ENCODE results near the gene TTC9. TPM values are rescaled to one million over a fixed set of nuclear protein-coding genes. Genes with fewer than 3 reads are reported as not detected.
A peak's percentile ranks its signal among the peaks of the same experiment; 100 is the strongest.

Gene TTC9
- total RNA-seq, 1 donor from 2014 or later = 2.5 TPM

GRCh38 chr14:70660967-70661893, 19.5 kb downstream of the TTC9 start:
- no peaks in the 10 kb centered on the region for H3K27me3 Mint-ChIP-seq (ENCODE audit: low read depth)
- H3K27ac Mint-ChIP-seq (ENCODE audit: unreplicated experiment) = no peak overlapping the region
- no peak overlapping the region for H3K4me3 Mint-ChIP-seq (ENCODE audit: unreplicated experiment)
- TF ChIP-seq CTCF (IDR thresholded peaks at IDR 0.05) = no peak
- no peak for DNase-seq (ENCODE audit: low spot score)
- no peaks in the 10 kb centered on the region for H3K36me3 Mint-ChIP-seq (ENCODE audit: low read depth)
- peaks cover 2% of the 10 kb centered on the region for H3K9me3 Mint-ChIP-seq (ENCODE audit: low read depth)
- peaks cover 22% of the 10 kb centered on the region for H3K4me1 Mint-ChIP-seq (ENCODE audit: low read depth)

- Mint-ChIP-seq H3K36me3 (ENCODE audit: low read depth) (no peaks in the 10 kb centered on the region), H3K9me3 (ENCODE audit: low read depth) (peaks cover 2% of the 10 kb centered on the region), H3K27me3 (ENCODE audit: low read depth) (no peaks in the 10 kb centered on the region), H3K4me1 (ENCODE audit: low read depth) (peaks cover 30% of the 10 kb centered on the region), H3K27ac (ENCODE audit: unreplicated experiment) (no peak overlapping the region), H3K4me3 (ENCODE audit: unreplicated experiment) (no peak overlapping the region)
- no peak for TF ChIP-seq CTCF (IDR thresholded peaks at IDR 0.05)
- DNase-seq (ENCODE audit: low spot score) = no peak
These were observed 20.4 kb downstream of the TTC9 start for GRCh38 chr14:70662080-70662479.

GRCh38 chr14:70662816-70663215, 21.1 kb downstream of the TTC9 start:
- DNase-seq (ENCODE audit: low spot score) = no peak
- H3K4me1 Mint-ChIP-seq (ENCODE audit: low read depth) = peaks cover 32% of the 10 kb centered on the region
- TF ChIP-seq CTCF (IDR thresholded peaks at IDR 0.05) = no peak
- H3K4me3 Mint-ChIP-seq (ENCODE audit: unreplicated experiment) = no peak overlapping the region
- no peaks in the 10 kb centered on the region for H3K36me3 Mint-ChIP-seq (ENCODE audit: low read depth)
- no peaks in the 10 kb centered on the region for H3K27me3 Mint-ChIP-seq (ENCODE audit: low read depth)
- H3K27ac Mint-ChIP-seq (ENCODE audit: unreplicated experiment) = no peak overlapping the region
- H3K9me3 Mint-ChIP-seq (ENCODE audit: low read depth) = peaks cover 2% of the 10 kb centered on the region

GRCh38 chr14:70663707-70664179, 22.0 kb downstream of the TTC9 start:
- H3K4me3 Mint-ChIP-seq (ENCODE audit: unreplicated experiment) = no peak overlapping the region
- H3K27me3 Mint-ChIP-seq (ENCODE audit: low read depth) = no peaks in the 10 kb centered on the region
- TF ChIP-seq CTCF (IDR thresholded peaks at IDR 0.05) = no peak
- no peak for DNase-seq (ENCODE audit: low spot score)
- no peaks in the 10 kb centered on the region for H3K36me3 Mint-ChIP-seq (ENCODE audit: low read depth)
- peak overlapping the region; percentile 41 for H3K27ac Mint-ChIP-seq (ENCODE audit: unreplicated experiment)
- H3K9me3 Mint-ChIP-seq (ENCODE audit: low read depth) = peaks cover 2% of the 10 kb centered on the region
- peaks cover 32% of the 10 kb centered on the region for H3K4me1 Mint-ChIP-seq (ENCODE audit: low read depth)

GRCh38 chr14:70664698-70665447, 23.2 kb downstream of the TTC9 start:
- H3K4me1 Mint-ChIP-seq (ENCODE audit: low read depth) = peaks cover 32% of the 10 kb centered on the region
- no peaks in the 10 kb centered on the region for H3K27me3 Mint-ChIP-seq (ENCODE audit: low read depth)
- no peak for DNase-seq (ENCODE audit: low spot score)
- H3K4me3 Mint-ChIP-seq (ENCODE audit: unreplicated experiment) = no peak overlapping the region
- TF ChIP-seq CTCF (IDR thresholded peaks at IDR 0.05) = no peak
- no peaks in the 10 kb centered on the region for H3K36me3 Mint-ChIP-seq (ENCODE audit: low read depth)
- H3K9me3 Mint-ChIP-seq (ENCODE audit: low read depth) = peaks cover 2% of the 10 kb centered on the region
- no peak overlapping the region for H3K27ac Mint-ChIP-seq (ENCODE audit: unreplicated experiment)
